ENCODE results near the gene ANKRD9.

Gene ANKRD9

DNA sequence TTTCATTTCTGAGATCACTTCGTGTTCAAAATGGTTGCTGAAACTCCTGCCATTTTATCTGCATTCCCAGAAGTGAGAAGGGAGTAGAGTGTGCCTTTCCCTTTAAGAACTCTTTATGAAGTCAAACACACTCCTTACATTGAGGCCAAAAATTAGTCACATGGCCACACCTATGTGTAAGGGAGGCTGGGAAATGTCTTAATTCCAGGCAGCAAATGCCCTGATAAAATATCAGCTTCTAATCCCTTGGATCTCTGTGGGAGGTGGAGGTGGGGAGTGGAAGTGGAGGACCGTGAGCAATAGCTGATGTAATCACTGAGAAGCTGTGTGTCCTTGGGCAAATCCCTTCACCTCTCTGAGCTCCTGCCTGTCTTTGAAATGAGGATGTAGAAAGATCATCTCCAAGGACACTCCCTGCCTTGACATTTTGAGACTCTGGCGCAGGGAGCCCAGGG lies 22.7 kb upstream of the ANKRD9 start:
- TF ChIP-seq, protein P1, sequence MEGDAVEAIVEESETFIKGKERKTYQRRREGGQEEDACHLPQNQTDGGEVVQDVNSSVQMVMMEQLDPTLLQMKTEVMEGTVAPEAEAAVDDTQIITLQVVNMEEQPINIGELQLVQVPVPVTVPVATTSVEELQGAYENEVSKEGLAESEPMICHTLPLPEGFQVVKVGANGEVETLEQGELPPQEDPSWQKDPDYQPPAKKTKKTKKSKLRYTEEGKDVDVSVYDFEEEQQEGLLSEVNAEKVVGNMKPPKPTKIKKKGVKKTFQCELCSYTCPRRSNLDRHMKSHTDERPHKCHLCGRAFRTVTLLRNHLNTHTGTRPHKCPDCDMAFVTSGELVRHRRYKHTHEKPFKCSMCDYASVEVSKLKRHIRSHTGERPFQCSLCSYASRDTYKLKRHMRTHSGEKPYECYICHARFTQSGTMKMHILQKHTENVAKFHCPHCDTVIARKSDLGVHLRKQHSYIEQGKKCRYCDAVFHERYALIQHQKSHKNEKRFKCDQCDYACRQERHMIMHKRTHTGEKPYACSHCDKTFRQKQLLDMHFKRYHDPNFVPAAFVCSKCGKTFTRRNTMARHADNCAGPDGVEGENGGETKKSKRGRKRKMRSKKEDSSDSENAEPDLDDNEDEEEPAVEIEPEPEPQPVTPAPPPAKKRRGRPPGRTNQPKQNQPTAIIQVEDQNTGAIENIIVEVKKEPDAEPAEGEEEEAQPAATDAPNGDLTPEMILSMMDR (IDR thresholded peaks at IDR 0.05; ENCODE audit: control insufficient read depth, insufficient read depth, low read depth, low read length, missing control alignments) = no peak
- H3K4me3 ChIP-seq (ENCODE audit: control insufficient read depth, low read depth, low read length) = no peak overlapping the region
- no peak for DNase-seq (ENCODE audit: low read depth)

DNA sequence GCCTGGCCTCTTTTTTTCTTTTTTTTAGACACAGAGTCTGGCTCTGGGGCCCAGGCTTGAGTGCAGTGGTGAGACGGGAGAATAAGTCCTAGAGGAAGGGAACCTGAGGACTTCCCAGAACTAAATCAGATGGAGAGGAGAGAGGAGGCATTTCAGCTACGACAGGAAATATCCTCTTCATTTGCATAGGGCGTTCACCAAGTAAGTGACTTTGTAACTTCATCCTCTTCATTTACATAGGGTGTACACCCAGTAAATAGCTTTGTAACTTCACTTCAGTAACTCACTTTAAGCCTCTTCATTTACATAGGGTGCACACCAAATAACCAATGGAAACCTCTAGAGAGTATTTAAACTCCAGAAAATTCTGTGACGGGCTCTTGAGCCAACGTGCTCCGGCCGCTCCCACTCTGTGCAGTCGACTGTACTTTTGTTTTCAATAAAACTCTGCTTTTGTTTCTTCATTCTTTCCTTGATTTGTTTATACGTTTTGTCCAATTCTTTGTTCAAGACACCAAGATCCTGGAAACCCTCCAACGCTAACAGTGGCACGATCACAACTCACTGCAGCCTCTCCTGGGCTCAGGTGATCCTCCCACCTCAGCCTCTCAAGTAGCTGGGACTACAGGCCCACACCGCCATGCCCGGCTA lies 21.4 kb upstream of the ANKRD9 start:
- H3K4me3 ChIP-seq (ENCODE audit: control insufficient read depth, low read depth, low read length) = no peak overlapping the region
- DNase-seq (ENCODE audit: low read depth) = no peak
- TF ChIP-seq, protein P1 (IDR thresholded peaks at IDR 0.05; ENCODE audit: control insufficient read depth, insufficient read depth, low read depth, low read length, missing control alignments) = no peak

DNA sequence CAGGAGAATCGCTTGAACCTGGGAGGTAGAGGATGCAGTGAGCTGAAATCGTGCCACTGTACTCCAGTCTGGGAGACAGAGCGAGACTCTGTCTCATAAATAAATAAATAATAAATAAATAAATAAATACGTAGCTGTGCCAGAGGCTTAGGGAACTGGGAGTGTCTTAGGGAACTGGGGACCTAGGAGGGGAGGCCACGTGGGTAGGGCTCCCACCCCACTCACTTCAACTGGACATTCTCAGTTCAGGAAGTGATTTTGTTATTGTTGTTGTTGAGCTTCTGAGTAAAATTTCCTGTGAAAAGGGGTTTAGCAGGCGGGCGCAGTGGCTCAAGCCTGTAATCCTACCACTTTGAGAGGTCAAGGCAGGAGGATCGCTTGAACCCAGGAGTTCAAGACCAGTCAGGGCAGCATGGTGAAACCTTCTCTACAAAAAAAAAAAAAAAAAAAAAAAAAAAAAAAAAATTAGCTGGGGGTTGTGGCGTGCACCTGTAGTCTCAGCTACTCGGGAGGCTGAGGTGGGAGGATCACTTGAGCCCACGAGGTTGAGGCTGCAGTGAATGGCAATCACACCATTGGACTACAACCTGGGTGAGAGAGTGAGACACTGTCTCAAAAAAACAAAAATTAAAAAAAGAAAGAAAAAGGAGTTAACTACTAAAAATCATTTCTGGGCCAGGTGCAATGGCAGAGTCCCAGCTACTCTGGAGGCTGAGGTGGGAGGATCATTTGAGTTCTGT lies 19.0 kb upstream of the ANKRD9 start:
- TF ChIP-seq, protein P1 (IDR thresholded peaks at IDR 0.05; ENCODE audit: control insufficient read depth, insufficient read depth, low read depth, low read length, missing control alignments) = no peak
- H3K4me3 ChIP-seq (ENCODE audit: control insufficient read depth, low read depth, low read length) = no peak overlapping the region
- DNase-seq (ENCODE audit: low read depth) = no peak

DNA sequence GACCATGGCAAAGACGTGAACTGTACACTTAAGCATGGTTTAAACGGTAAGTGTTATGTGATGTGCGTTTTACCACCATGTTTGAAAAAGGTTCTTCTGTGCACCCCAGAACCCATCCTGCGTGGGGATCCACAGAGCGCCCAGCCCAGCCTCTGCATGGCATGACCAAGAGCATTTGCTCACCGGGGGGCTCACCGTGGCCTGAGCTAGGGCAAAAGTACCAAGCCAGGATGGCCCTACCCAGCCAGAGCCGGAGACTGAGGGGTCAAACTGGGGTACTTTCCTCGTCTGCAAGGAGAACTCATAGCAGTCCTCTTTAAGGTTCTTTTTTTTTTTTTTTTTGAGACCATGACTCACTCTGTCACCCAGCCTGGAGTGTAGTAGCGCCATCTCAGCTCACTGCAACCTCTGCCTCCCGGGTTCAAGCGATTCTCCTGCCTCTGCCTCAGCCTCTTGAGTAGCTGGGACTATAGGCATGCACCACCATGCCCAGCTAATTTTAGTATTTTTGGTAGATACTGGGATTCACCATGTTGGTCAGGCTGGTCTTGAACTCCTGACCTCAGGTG lies 16.4 kb upstream of the ANKRD9 start:
- H3K4me3 ChIP-seq (ENCODE audit: control insufficient read depth, low read depth, low read length) = no peak overlapping the region
- DNase-seq (ENCODE audit: low read depth) = no peak
- TF ChIP-seq, protein P1 (IDR thresholded peaks at IDR 0.05; ENCODE audit: control insufficient read depth, insufficient read depth, low read depth, low read length, missing control alignments) = no peak

DNA sequence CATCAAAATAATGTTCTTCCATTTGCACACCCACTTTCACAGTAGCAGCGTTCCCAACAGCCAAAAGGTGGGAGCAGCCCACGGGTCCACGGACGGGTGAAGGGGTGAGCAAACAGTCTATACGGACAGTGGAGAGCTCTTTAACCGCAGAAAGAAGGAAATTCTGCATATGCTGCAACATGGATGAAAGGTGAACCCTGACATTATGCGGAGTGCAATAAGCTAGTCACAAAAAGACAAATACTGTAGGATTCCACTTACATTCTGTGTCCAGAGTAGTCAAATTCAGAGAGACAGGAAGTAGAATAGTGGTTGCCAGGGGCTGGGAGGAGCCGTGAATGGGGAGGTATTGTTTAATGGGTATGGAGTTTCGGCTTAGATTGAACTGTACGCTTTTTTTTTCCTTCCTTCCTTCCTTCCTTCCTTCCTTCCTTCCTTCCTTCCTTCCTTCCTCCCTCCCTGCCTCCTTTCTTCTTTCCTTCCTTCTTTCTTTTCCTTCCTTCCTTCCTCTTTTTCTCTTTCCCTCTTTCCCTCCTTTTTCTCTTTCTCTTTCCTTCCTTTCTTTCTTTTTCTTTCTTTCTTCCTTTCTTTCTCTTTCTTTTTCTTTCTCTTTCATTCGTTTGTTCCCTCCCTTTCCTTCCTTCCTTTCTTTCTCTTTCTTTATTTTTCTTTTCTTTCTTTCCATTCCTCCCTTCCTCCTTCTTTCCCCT lies 15.8 kb upstream of the ANKRD9 start:
- H3K4me3 ChIP-seq (ENCODE audit: control insufficient read depth, low read depth, low read length) = peak overlapping the region; percentile 93
- TF ChIP-seq, protein P1 (IDR thresholded peaks at IDR 0.05; ENCODE audit: control insufficient read depth, insufficient read depth, low read depth, low read length, missing control alignments) = no peak
- no peak for DNase-seq (ENCODE audit: low read depth)

DNA sequence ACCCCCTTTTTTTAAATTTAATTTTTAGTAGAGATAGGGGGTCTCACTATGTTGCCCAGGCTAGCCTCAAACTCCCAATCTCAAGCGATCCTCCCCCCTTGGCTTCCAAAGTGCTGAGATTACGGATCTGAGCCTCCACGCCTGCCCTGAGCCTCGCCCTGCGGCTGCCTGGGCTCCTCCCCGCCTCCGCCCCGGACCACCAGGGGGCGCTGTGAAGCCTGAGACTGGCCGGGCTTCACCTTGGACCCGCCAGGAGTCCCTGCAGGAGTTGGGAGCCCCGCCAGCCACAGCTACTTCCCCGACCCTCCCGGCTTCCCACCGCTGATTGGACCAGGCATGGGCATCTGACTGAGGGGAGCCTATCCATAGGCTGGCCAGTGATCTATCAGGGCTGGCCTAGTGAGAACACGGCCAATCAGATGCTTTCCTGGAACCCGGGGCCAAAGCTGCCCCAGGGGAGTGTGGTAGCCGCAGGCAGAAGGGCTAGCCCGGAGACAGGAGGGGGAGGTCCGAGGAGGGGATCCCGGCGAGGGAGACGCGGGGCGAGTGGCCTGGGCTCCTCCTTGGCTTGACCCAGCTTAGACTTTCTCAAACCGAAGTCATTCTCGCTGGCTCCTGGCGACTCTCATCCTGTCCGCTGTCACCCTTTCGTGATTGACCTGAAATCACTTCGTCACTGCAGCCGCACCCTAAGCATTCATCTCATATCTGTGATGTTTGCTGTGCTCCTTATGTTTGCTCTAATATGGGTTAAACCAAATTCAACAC lies 15.1 kb upstream of the ANKRD9 start:
- DNase-seq (ENCODE audit: low read depth) = peak; percentile 90
- H3K4me3 ChIP-seq (ENCODE audit: control insufficient read depth, low read depth, low read length) = peak overlapping the region; percentile 93
- TF ChIP-seq, protein P1 (IDR thresholded peaks at IDR 0.05; ENCODE audit: control insufficient read depth, insufficient read depth, low read depth, low read length, missing control alignments) = peak; percentile 99
